GM18526 (cell line): Measurements from ENCODE around the gene LEAP2.

ENCODE experiments used
- POLR2A ChIP-seq: IDR thresholded peaks from 3 replicates; pipeline ENCODE4 v1.6.1; 2011; ENCODE audit not compliant: insufficient read length; ENCODE audit errors: extremely low read depth

LEAP2 gene

DNA sequence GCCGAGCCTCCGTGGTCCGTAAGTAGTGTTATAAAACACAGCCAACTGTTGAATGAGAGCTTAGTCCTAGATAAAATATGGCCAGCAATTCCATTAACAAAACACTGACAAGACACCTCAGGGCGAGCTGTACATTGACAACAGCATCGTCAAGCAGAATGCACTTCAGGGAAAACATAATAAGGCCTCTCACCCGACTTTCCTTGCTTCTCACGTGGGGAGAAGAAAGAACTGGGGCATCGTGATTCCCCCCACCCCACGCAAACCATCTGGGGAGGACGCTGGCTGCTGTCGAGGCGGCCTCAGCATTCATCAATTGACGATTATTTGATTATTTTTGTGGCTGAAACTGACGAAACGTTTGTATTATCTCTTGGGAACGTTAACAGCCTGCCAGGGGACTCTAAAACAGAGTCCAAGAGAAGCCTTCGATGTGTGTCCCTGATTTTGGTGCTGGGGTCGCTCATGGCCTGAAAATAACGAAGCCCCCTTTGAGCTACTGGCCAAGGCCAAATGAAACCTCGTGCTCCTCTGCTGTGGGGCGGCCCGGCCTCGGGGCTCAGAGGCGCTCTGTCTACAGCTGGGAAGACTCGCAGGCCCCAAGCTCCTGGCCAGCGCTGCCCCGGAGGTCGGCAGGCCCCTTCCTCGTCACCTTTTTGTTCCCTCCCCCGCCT is 7.7 kb upstream of the LEAP2 start:
- TF ChIP-seq POLR2A = no peak

DNA sequence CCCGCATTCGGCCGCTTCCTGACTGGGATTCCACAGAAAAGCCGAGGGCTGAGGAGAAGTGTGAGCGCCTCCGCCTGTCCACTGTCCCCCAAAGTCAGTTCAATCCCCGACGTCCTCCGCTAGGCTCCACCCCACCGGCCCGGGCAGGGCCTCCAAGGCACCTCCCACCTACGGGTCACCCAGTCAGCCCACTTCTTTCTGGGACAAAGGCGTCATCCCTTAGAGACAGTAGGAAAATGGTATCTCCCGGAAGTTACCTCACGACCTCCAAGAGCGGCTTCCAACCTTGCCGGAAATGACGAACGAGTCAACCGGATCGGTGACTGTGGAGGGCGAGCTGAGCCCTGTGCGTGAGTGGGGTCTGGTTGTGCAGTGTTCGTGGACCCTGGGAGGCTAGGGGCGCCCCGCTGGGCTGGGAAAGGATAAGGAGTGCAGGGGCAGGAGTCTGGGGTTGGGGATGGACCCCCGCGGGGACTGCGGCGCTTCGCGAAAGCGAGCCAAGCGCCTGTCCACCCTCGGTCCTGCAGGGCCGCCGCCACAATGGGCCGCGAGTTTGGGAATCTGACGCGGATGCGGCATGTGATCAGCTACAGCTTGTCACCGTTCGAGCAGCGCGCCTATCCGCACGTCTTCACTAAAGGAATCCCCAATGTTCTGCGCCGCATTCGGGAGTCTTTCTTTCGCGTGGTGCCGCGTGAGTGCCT is 7.0 kb upstream of the LEAP2 start, which contains the start of the genes GDF9 and UQCRQ:
Gene GDF9 (minus strand): TSS at position 128 of the 704 bp plus-strand sequence. CDS start 1,936 bp downstream, outside the sequence.
Gene UQCRQ (plus strand): TSS at position 301 of the 704 bp plus-strand sequence. CDS start 240 bp downstream, at position 541.
- peak; percentile 93 for TF ChIP-seq POLR2A

DNA sequence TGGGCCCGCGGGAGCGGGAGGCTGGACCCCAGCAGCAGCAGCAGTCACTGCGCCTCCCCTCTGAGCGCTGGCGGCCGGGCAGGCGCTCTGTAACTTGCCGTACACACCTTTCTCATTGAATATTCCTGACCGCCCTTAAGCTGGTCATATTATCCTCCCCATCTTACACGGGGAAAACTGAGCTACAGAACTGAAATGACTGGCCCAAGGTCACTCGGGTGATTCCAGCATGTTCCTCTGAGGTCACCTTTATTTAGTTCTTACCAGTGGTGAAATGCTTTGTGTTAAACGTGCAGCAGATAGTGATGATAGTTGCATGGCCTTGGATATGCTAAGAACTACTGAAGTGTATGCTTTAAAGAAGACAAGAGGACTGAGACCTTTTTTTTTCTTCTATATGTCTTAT is 6.4 kb upstream of the LEAP2 start:
- TF ChIP-seq POLR2A = no peak

DNA sequence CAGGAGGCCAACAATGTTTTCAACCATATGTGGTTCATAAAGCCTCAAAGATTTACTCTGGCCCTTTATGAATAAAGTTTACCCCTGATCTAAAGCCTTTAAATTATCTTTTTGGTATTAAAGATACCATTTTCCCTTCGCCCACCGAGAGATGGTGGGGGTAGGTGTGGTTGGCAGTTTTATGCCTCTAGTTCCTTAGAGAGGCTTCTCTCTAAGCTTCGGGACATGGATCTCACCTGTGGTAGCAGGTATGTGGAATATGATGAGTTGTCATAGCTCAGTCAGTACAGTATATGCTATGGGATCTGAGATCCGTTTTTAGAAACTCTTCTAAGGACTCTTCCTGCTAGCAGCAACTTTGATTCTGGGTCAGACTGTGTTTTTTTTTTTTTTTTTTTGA is 4.7 kb upstream of the LEAP2 start:
- TF ChIP-seq POLR2A = no peak

DNA sequence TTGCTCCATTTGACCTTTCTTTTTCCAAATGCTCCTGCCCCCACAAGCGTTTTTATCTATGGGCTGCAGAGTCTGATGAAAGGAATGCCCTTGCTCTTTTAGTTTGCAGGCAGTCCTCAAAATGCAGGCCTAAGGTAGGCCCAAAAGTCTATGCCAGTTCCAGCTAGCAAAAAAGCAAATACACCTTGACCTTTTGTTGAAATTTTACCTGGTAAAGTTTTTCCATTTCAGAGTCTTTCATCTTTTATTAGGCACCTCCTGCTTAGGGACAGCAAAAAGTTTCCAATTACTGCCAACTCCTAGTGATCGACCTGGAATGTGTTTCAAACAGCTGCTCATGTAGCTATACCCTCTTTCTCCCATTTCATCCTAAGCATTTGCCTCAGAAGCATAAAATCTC is 2.7 kb upstream of the LEAP2 start:
- no peak for TF ChIP-seq POLR2A

DNA sequence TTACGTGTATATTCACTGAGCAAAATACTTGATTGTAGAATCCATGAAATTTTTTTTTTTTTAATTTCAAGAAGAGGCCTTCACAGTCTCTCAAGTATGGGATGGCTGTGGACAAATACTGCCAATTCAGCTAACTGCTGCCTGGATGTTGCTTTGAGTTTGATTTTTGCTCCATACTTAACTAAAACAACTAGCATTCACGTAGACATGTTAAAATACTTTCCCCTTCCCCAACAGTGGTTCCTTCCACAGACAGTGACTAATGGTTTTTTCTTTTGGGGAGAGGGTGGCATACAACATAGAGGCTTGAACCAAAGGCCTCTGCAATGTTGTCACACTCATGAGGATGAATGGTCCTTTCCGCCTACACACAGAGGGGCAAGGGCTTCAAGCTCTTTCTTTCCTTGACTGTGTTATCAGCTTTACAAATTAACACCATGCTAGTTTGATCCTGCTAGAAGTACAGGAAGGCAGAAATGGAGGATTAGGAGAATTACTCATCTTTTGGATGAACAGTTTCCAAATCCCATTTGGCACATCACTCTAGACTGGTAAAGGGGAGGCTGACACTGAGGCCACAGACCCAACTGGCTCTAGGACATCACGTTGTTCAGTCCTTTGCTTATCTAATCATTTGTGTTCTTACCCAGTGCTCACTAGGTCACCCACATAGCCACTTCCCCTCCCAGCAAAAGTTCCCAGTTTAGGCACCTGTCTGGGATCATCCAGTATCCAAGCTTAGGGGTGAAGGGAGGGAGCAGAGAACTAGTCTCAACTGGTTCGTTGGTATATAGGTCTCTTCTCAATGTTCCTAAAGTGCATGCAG is 1.8 kb upstream of the LEAP2 start:
- TF ChIP-seq POLR2A = no peak

DNA sequence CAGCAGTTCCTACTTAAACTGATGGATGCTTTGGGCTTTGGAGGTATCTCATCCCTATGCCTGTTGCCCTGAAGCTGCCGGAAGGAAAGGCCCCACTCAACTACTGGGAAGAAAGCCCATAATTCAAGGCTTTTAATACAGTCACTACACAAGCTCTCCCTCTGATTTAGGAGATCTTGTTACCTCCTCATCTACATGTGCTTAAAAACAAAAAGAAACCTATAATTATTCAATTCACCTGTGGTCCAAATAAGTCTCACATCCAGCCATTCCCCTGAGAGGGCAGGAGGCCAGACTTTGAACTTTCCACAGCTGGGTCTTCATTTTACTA is 715 bp upstream of the LEAP2 start:
- peak; percentile 9 for TF ChIP-seq POLR2A

DNA sequence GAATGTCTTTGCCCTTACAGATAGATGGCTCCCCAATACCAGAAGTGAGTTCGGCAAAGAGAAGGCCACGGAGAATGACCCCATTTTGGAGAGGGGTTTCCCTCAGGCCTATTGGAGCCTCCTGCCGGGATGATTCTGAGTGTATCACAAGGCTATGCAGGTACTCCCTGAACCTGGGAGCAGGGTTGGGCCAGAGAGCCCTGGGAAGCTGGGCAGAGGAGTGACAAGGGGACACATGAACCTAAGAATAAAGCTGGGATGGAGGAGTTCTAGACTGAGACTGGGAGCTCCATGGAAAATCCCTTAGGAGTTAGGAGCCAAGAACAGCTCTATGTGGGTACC is 433 bp downstream of the LEAP2 start:
- TF ChIP-seq POLR2A = no peak

DNA sequence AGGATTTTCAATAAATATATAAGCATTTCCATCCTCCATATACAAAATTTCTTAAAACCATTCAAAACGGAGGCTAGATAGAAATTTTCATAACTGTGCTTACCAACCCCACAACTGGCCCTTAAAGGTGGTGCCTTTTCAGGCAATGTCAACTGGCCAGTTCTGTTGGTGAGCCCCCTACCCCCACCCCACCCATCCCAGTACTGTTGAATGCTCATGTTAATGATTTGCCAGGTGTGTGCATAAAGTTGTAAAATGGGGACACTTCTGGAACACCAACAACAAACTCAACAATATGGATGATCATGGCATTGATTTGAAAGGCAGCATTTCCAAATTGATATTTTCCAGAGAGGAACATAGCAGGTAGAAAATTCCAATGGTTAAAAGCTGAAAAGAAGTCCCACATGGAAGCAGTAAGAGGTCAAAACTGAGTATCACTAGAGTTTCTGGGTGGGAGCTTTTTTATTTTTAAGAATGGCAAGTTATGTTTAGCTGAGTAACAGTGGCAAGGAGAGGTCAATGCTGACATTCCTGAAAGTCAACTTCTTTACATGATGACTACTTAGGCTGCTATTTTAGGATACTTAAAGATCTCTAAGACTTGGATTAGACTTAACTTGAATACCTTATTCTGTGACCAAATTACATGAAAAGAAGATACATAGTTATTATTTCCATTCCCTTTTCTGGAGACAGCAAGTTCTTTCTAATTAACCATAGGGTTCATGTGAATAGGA is 2.7 kb downstream of the LEAP2 start:
- TF ChIP-seq POLR2A = no peak

DNA sequence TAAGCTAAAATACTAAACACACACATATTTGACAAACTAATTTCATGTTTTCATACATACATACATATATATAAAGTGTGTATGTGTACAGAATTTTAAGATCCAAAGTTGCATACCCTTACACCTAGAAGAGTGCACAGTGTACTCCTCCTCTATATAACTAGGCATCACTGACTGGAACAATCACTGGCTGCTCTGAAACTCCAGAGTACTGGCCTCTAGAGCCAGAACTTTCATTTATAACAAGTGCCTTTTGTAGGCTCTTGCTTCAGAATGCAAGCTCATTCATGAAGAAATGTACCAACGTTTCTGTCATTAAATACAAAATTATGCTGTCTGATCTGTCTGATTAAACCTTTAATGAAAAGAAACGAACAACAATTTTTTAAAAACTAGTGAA is 4.0 kb downstream of the LEAP2 start:
- no peak for TF ChIP-seq POLR2A

DNA sequence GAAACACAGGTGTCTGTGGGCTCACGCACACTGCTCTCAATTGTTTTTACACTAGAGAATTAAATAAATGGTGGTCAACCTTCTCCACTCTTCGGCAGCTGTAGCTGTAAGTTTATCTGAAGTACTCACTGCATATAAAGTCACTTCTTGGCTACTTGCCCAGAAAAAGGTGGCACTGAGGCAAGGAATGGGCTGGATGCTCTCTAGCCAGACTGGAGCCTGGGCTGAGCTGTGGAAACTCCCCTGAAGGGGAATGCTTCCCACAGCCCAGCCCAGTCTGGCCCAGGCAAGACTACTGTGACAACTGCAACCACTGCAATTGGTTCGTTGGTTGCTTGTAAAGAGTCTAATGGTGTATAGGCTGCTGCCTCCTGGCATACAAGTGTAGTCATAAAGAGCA is 4.5 kb downstream of the LEAP2 start:
- TF ChIP-seq POLR2A = no peak

DNA sequence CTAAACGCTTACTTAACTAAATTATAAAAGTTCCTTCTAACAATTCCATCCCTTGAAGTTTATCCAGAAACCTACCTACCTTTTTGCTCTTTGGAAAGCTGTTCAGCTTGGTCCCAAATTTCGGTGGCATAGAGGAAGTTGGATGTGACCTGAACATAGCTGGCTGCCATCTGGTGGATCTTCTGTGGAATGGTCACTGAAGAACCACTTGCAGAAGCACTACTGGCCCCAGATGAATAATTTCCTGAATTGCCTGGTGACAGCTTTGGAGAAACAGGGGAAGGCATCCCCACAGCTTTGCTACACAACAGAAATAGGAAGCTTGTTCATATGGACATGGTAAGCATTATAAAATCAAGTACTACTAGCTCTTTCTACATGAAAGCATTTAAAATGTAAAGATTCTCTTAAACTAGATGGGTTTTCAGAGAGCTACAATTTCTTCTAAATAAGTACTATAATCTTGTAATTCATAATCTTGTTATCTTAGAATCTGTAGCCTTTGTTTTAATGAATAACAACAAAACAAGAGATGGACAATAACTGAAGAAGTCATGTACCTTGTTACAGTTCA is 9.9 kb downstream of the LEAP2 start:
- TF ChIP-seq POLR2A = no peak

DNA sequence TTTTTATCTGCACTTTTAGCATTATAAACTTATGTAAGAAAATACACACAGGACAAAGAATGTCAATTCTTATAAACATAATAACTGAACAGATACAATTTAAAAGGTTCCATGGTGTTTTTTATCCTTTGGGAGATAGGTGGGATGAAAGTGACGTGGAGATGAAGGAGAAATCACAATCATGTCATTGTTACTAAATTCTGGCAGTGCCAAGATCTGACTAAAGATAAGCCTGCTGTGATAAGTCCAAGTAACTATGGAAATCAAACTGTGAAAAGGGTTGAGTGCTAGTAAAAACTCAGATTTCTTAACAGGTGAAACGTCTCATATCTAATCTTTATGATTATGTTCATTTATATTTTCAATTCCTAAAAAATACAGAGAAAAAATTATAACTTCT is 11.1 kb downstream of the LEAP2 start:
- no peak for TF ChIP-seq POLR2A

DNA sequence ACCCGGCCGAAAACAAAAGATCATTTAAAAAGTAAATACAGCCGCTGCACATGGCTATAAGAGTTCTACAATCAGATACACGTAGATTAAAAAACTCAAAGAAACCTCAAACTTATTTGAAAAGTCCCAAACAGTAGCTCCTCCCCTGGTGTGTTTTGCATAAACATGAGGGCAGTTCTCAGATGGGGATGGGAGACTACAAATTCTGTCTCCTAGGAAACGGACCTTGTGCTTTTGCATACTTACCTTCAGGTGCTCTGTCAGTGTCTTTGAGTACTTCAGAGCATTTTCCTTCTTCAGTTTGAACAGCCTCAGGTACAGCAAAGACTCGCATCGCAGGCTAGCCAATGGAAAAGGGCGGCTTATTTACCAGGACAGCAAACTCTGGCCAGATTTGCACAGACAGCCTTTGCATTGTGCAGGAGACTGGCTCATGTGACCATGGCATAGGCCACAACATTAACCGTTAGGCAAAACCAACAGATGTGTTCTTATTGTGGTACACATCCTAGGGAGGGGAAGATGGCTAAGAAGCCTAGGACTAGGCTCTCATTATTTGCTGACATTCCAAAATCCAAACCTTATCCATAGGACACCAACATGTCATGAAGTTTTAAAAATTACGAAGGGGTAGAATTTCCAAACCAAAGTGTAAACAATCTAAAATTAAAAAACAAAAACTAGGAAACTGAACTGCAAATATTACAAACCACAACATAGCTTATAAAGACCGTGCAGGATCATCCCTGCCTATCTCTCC is 12.8 kb downstream of the LEAP2 start:
- TF ChIP-seq POLR2A = no peak
